NT2/D1 (cell line): ENCODE measurements around the gene PHACTR1.

Experiments used
- DNase-seq: peaks from one replicate; pipeline ENCODE4 v3.0.0-alpha.2; 2011; ENCODE audit warnings: low read depth, low spot score
- H3K27me3 ChIP-seq: 2 replicates; pipeline ENCODE4 v1.6.0; 2011; ENCODE audit warnings: mild to moderate bottlenecking; ENCODE audit not compliant: insufficient read length, insufficient read depth
- H3K36me3 ChIP-seq: 2 replicates; pipeline ENCODE4 v1.6.1; 2011; ENCODE audit warnings: mild to moderate bottlenecking, low read length, mixed read lengths; ENCODE audit not compliant: insufficient read depth, insufficient read length
- H3K4me1 ChIP-seq: 2 replicates; pipeline ENCODE4 v1.5.1; 2011; ENCODE audit not compliant: insufficient read depth, insufficient read length
- H3K4me3 ChIP-seq: 2 replicates; pipeline ENCODE4 v1.5.1; 2011; ENCODE audit warnings: low read depth; ENCODE audit not compliant: insufficient read length
- H3K9ac ChIP-seq: 2 replicates; pipeline ENCODE4 v1.6.0; 2011; ENCODE audit warnings: low read depth; ENCODE audit not compliant: insufficient read length
- H3K9me3 ChIP-seq: 2 replicates; pipeline ENCODE4 v1.5.1; 2011; ENCODE audit warnings: mild to moderate bottlenecking, low read length; ENCODE audit not compliant: insufficient read depth
- SUZ12 ChIP-seq: IDR thresholded peaks from 2 replicates; pipeline ENCODE4 v1.6.1; 2011; ENCODE audit not compliant: insufficient read length, insufficient read depth; ENCODE audit errors: extremely low read depth
- YY1 ChIP-seq: IDR thresholded peaks from 2 replicates; pipeline ENCODE4 v1.6.1; 2011; ENCODE audit not compliant: insufficient read length, insufficient read depth
- ZNF274 ChIP-seq: IDR thresholded peaks from 2 replicates; pipeline ENCODE4 v1.6.1; 2011; ENCODE audit warnings: mild to moderate bottlenecking, low read depth, low read length

Gene PHACTR1

GRCh38 chr6:13068586-13069210 lies 352.1 kb downstream of the PHACTR1 start:
- Histone ChIP-seq H3K36me3 (no peaks in the 10 kb centered on the region), H3K27me3 (no peaks in the 10 kb centered on the region), H3K4me3 (no peak overlapping the region), H3K9ac (no peak overlapping the region), H3K9me3 (no peaks in the 10 kb centered on the region), H3K4me1 (no peaks in the 10 kb centered on the region)
- no peak for DNase-seq
- TF ChIP-seq ZNF274 = no peak
- no peak for TF ChIP-seq SUZ12
- no peak for TF ChIP-seq YY1

GRCh38 chr6:13071550-13072345 lies 355.2 kb downstream of the PHACTR1 start:
- Histone ChIP-seq H3K9ac (no peak overlapping the region), H3K4me1 (no peaks in the 10 kb centered on the region), H3K9me3 (no peaks in the 10 kb centered on the region), H3K36me3 (no peaks in the 10 kb centered on the region), H3K4me3 (no peak overlapping the region), H3K27me3 (no peaks in the 10 kb centered on the region)
- no peak for DNase-seq
- TF ChIP-seq SUZ12 (no peak), ZNF274 (no peak), YY1 (no peak)

- H3K36me3 ChIP-seq = no peaks in the 10 kb centered on the region
- H3K9ac ChIP-seq = no peak overlapping the region
- no peaks in the 10 kb centered on the region for H3K4me1 ChIP-seq
- TF ChIP-seq SUZ12 (no peak), ZNF274 (no peak), YY1 (no peak)
- no peaks in the 10 kb centered on the region for H3K27me3 ChIP-seq
- no peak for DNase-seq
- H3K9me3 ChIP-seq = no peaks in the 10 kb centered on the region
- H3K4me3 ChIP-seq = no peak overlapping the region
Observed at GRCh38 chr6:13072686-13073347, 356.2 kb downstream of the PHACTR1 start.

- Histone ChIP-seq H3K27me3 (no peaks in the 10 kb centered on the region), H3K4me1 (no peaks in the 10 kb centered on the region), H3K9ac (no peak overlapping the region), H3K9me3 (no peaks in the 10 kb centered on the region), H3K36me3 (no peaks in the 10 kb centered on the region), H3K4me3 (no peak overlapping the region)
- DNase-seq = no peak
- TF ChIP-seq ZNF274 (no peak), YY1 (no peak), SUZ12 (no peak)
Observed at GRCh38 chr6:13074415-13075140, 358.0 kb downstream of the PHACTR1 start.

GRCh38 chr6:13075141-13075845 lies 358.7 kb downstream of the PHACTR1 start:
- no peaks in the 10 kb centered on the region for H3K36me3 ChIP-seq
- H3K27me3 ChIP-seq = no peaks in the 10 kb centered on the region
- no peak for TF ChIP-seq SUZ12
- no peak for TF ChIP-seq ZNF274
- TF ChIP-seq YY1 = no peak

GRCh38 chr6:13076575-13076974 lies 360.0 kb downstream of the PHACTR1 start:
- DNase-seq = no peak
- H3K4me3 ChIP-seq = no peak overlapping the region
- no peak overlapping the region for H3K9ac ChIP-seq
- H3K9me3 ChIP-seq = no peaks in the 10 kb centered on the region
- H3K27me3 ChIP-seq = no peaks in the 10 kb centered on the region
- H3K36me3 ChIP-seq = no peaks in the 10 kb centered on the region
- no peaks in the 10 kb centered on the region for H3K4me1 ChIP-seq
- TF ChIP-seq YY1 (no peak), ZNF274 (no peak), SUZ12 (no peak)

More at GRCh38 chr6:13075141-13075845, 358.7 kb downstream of the PHACTR1 start:
- H3K4me3 ChIP-seq = no peak overlapping the region
- DNase-seq = no peak
- H3K9ac ChIP-seq = no peak overlapping the region
- H3K9me3 ChIP-seq = no peaks in the 10 kb centered on the region
- no peaks in the 10 kb centered on the region for H3K4me1 ChIP-seq
